Raji (cell line): ENCODE measurements around the gene TIGD3.
A peak's percentile ranks its signal among the peaks of the same experiment; 100 is the strongest.

Experiments
- POLR2A ChIP-seq: IDR thresholded peaks from 2 replicates; pipeline ENCODE4 v1.6.1; 2011; ENCODE audit warnings: low read depth, low read length, control low read depth; ENCODE audit not compliant: insufficient read depth

The TIGD3 gene

DNA sequence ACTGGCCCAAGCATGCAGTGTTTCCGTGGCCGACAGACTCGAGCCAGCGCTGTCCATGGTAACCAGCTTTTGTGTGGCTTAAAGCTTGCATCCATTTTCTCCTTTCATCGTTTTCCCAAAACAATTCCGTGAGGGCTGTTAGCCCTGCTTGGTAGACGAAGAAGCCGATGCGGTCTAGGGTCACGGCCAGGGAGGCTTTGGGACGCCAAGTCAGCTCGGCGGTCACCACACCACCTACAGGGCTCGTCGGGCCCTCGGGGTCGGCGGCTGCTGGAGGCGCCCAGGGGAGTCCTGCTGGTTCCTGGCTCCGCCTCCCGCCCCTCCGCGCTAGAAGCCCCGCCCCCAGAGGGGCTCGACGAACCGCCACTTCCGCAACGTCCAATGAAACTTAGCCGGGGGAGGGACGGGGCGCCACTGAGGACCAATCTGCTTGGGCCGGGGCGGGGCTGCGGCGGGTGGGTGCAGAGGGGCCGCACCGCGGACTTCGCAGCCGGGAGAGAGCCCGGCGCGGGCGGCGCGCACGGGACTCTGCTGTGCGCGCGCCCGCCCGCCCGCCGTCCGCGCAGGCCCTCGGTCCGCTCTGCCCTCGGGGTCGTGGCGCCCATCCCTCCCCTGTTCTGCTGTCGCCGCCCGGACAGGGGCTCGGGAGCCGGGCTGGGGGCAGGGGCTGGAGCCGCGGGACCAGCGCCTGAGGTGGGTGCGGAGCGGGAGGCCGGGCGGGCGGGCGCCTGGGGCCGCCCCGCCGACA, at the start of gene TIGD3:
Gene TIGD3 (plus strand): TSS at position 487 of the 748 bp plus-strand sequence. CDS start 1,058 bp downstream, outside the sequence.
- TF ChIP-seq POLR2A = peak; percentile 70

GRCh38 chr11:65305501-65306268, 48.9 kb upstream of the TIGD3 start:
- TF ChIP-seq POLR2A = no peak

GRCh38 chr11:65307298-65308229, 47.0 kb upstream of the TIGD3 start:
- TF ChIP-seq POLR2A = no peak

GRCh38 chr11:65308281-65308891, 46.2 kb upstream of the TIGD3 start:
- TF ChIP-seq POLR2A = no peak

DNA sequence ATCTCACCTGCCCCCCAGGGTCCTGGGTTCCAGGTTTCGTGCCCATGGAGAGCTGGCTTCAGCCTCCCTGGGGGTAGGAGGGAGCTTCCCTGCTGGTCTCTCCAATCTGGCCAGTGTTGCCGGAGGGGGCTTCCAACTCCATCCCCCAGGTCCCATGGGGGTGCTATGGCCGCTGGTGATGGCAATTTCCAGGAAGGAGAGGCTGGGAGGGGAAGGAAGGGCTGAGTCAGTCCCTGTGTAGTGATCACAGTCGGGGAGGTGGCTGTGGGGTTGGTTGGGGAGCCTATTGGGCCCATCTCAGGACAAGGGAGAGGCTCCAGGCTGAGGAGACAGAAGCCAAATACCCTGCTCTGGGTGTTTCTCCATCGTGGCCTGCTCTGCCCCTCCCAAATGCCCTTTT, 45.5 kb upstream of the TIGD3 start:
- TF ChIP-seq POLR2A = no peak

DNA sequence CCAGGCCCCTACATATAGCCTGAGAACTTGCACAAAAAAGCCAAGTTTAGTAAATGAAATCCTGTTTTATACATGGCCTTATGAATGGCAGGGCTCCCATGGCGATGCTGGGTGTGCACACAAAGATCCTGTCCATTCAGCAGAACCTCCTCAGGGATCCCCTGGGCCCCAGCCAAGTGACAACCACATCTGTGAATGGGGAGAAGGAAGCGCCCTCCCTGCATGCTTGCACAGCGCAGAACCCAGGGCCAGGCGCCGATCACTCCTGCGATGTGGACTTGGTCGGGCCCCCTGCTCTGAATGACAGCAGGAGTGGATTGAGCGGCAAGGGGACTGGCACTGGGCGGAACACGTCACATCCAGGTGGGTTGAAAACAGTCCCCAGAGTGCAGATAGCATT, 44.3 kb upstream of the TIGD3 start:
- TF ChIP-seq POLR2A = no peak

DNA sequence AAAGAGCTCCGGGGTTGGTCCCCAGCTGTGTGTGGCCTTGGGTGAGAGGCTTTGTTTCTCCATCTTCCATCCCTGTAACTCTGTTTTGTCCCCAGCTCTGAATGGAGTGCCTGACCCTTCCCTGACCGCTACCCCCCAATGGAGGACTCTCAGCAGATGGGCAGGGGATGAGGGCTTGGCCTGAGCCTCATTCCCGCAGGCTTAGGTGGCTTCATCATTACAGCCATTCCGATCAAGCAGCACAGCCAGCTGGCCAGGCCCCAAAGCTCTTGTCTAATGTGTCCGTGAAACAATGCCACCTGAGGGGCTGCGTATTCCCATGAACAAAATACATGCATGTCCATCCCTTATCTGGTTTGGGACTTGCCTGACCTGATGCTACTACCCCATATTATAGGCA, 43.8 kb upstream of the TIGD3 start:
- TF ChIP-seq POLR2A = no peak

GRCh38 chr11:65311170-65311678, 43.3 kb upstream of the TIGD3 start:
- TF ChIP-seq POLR2A = no peak

GRCh38 chr11:65314501-65315203, 39.9 kb upstream of the TIGD3 start, which contains the start of gene CDC42EP2:
Gene CDC42EP2, plus strand, starts transcription at chr11:65314866. Its CDS starts 6,033 bp downstream, at chr11:65320899.
- TF ChIP-seq POLR2A = peak; percentile 67

DNA sequence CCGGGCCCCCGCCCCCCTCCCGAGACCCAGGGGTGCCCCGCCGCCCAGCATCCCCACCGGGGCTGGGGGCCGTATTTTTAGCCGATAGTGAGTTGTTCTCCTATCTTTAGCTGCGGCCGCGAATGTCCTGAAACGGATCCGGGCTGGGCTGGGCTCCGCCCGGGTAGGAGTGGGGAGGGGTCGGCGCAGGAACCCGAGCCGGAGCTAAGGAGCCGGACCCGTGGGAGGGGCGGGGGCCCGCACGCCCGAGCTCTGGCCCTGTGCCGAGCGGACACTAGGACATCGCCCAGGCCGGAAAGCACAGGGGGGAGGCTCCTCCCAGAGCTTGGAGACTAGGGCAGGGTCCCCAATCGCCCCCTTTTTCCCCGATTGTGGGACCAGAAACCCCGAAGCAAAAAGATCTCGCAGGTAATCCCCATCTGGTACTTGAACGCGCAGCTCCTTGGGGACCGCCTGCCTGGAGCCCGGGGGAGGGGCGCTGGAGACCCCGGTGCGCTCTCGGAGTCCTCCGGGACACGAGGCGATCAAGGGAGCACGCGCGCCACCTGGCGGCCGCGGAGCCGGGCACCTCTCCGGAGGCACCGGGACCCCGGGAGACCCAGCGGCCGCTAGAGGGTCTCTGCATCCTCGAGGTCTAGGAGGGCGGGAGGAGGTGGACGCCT, 39.2 kb upstream of the TIGD3 start:
- peak; percentile 42; the same call in 1 of the 2 replicates for TF ChIP-seq POLR2A

DNA sequence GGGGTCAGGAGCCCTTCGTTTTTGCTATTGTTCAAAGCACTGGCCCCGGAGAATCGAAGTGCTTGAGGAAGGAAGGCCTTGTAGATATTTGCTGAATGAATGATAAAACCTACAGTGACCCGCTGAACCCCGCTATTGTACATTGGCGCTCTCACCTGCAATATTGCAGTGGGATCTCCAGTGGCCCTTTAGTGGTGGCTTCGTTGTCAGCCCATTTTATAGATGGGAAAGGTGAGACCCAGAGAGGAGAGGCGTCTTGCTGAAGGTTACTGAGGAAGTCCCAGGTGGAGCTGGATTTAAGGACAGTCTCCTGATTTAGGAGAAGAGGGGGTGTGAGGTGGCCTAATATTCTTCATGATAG, 38.7 kb upstream of the TIGD3 start:
- no peak for TF ChIP-seq POLR2A

DNA sequence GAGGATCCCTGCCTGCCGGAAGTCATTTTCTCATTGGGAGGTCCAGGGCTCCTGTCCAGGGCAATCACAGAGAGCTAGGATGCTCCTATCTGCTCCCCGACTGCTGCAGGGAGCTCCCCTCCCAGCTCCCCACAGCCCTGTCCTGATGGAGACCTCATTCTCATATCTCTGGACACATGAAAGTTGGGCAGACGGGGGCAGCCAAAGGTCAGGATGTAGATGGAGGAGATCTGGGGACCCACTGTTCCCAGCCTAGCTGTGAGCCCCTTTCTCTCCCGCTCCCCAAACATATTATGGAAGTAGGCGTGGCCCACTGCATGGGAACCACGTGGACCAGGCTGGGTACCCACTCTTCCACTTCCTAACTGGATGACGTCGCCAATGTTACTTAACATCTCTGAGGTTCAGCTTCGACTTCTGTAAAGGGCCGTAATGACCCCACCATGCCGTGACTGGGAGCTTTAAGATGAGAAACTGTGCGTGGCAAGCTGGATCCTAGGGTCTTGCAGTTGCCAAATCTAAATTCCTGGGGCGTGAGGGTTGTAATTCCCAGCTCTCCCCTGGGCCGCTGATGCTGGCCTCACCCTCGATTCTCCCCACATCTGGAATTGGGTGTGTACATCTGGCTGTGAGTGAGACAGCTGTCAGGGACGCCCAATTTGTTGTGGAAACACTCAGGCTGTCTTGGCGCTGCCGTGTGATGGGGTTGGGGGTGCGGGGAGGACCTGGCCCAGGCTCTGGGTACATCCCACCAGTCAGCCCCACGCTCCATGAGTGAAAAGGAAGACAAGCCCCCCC, 38.1 kb upstream of the TIGD3 start:
- no peak for TF ChIP-seq POLR2A
